Activated naive CD8-positive, alpha-beta T cell treated with anti-CD3 and anti-CD28 coated beads, Interleukin-2, amount 10 ng/mL, durations not matched to agents 7 days and 5 days (primary cell): ENCODE data around the gene CYB561D2. TPM values are rescaled to one million over a fixed set of nuclear protein-coding genes. Genes with fewer than 3 reads are reported as not detected.

Source experiments
- ATAC-seq: fragments of 150-1000 bp; cut with Tn5 transposase; one replicate; pipeline ENCODE4 v1.10.0; 2021; ENCODE audit warnings: low read depth, moderate library complexity
- POLR2A ChIA-PET: fragments of 350-600 bp; sonication (Branson Sonifier 250); formaldehyde crosslinking; loops from one replicate; lab custom pipeline; 2021; ENCODE audit warnings: antibody characterized with exemption; lab: Charles Lee
- DNase-seq: peaks from one replicate; pipeline ENCODE4 v3.0.0; 2021
- H3K27ac Mint-ChIP-seq: one replicate; pipeline ENCODE4 v1.8.0; 2022; ENCODE audit warnings: mild to moderate bottlenecking, mixed read lengths
- H3K27me3 Mint-ChIP-seq: one replicate; pipeline ENCODE4 v1.8.0; 2022; ENCODE audit warnings: mild to moderate bottlenecking, moderate library complexity, mixed read lengths
- H3K36me3 Mint-ChIP-seq: one replicate; pipeline ENCODE4 v1.8.0; 2021; ENCODE audit warnings: mild to moderate bottlenecking, mixed read lengths
- H3K4me1 Mint-ChIP-seq: one replicate; pipeline ENCODE4 v1.8.0; 2021; ENCODE audit warnings: mixed read lengths
- H3K4me3 Mint-ChIP-seq: one replicate; pipeline ENCODE4 v1.8.0; 2022; ENCODE audit warnings: mild to moderate bottlenecking, moderate library complexity, mixed read lengths
- H3K9me3 Mint-ChIP-seq: one replicate; pipeline ENCODE4 v1.8.0; 2021; ENCODE audit warnings: mixed read lengths
- total RNA-seq, 2 experiments: library from RNA; stranded (reverse); gene quantifications; one replicate each; pipeline ENCODE4 v1.2.3, GENCODE V29; 2021

The CYB561D2 gene
- total RNA-seq, 2 experiments from 2014 or later: 35.0 to 38.9 TPM

DNA sequence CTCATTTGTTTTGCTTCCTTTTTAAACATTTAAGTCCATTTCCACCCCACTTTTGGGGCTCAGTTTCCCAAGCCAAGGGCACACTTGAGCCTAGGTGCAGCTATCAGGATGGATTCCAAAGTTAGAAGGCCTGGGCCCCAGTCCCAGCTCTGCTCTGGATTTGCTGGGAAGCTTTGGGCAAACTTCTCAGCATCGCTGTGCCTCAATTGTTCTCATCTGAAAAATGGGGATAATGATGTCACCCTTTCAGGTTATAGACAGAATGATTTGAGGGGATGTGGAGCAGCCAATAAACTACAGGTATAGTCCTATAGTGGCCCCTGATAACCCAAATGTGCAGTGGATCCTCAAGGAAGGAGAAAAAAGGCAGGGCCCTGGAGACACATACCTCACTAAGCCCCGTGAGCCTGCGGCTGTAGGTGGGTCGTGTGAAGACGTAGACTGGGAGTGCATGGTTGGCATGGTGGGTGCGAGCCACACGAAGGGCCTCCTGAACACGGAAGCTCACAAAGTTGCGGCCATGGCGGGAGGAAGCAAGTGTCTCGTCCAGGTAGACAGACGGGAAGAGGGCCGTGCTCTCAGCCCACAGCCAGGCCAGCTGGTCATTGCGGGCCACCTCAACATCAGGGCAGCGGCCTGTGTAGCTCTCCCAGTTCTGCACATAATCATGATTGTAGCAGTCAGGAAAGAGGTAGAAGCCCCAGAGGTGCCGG is 31.3 kb upstream of the CYB561D2 start:
- POLR2A ChIA-PET: interaction anchor here (1.1 kb wide), 1 partner anchor 20 kb away, joined by 3 read pairs; the partner anchor contains the start of genes HYAL3 and NAA80
- DNase-seq (no peak), ATAC-seq (no peak)
- H3K4me1 Mint-ChIP-seq: peaks cover 25% of the 10 kb centered on the region
- peaks cover 6% of the 10 kb centered on the region for H3K36me3 Mint-ChIP-seq
- H3K27me3 Mint-ChIP-seq: no peaks in the 10 kb centered on the region
- no peak overlapping the region for H3K4me3 Mint-ChIP-seq
- H3K9me3 Mint-ChIP-seq: no peaks in the 10 kb centered on the region
- no peak overlapping the region for H3K27ac Mint-ChIP-seq

DNA sequence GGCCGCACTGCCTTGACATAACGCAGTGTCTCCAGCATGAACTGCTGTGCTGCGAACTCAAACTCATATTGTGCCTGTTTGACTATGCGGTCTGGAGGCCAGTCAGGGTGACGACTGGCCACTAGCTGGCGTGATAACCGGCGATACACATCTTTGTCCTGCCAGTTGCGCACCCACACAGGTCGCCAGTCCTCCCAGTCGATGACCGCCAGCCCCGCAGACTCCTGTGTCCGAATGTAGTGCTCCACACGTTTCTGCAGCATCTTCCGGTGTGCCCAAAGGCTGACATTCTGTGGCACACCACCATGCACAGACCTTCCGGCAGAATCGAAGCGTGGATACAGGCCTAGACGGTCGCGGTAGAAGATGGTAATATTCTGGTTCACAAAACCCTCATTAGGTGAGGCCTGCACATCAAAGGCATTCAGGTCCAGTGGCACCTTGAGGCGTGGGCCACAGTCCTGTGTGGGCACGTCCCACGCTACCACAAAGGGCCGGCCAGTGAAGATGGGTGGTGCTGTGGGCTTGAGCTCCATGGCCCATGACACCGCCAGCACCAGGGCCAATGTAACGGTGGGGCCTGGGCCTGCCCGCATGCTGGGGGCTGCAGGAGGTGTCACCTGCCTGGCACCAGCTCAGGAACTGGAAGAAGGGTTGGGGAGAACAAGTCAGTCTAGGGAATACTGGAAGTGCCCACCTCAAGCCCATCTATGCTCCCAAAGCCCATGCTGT is 30.6 kb upstream of the CYB561D2 start:
- no peaks in the 10 kb centered on the region for H3K27me3 Mint-ChIP-seq
- ATAC-seq: no peak
- no peak for DNase-seq
- no peaks in the 10 kb centered on the region for H3K9me3 Mint-ChIP-seq
- peaks cover 28% of the 10 kb centered on the region for H3K4me1 Mint-ChIP-seq
- peaks cover 6% of the 10 kb centered on the region for H3K36me3 Mint-ChIP-seq
- H3K4me3 Mint-ChIP-seq: peak overlapping the region; percentile 90
- POLR2A ChIA-PET: interaction anchor here (1.0 to 3.2 kb wide), 5 partner anchors 17 to 86 kb away, joined by 3 to 26 read pairs (median 3); partner anchors contain the start of genes CYB561D2, HYAL3, NAA80 and NPRL2
- H3K27ac Mint-ChIP-seq: peak overlapping the region; percentile 76

DNA sequence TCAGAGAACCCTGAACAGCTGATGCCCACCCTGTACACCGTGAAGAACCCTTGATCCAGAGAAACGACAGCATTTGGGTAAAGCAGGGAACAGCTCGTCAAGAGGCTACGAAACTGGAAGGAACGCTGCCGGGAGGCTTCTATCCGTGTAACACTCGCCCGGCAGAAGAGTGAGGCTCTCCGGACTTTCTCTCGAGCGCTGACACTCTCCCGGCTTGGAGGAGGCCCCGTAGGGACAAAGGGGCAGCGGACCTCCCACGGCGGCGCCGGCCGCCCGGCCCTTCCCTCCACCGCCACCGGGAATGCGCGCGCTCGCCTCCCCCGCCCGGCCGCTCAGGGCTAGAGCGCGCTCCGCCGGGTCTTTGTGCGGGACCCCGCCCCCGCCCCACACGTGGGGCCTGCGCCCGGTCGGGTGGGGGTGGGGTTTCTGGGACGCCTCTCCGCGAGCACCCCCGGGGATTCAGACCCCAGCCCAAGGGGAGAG is 29.8 kb upstream of the CYB561D2 start:
- POLR2A ChIA-PET: interaction anchor here (1.0 to 3.2 kb wide), 8 partner anchors 17 to 87 kb away, joined by 3 to 26 read pairs (median 3); partner anchors contain the start of genes CYB561D2, HYAL3, NAA80 and NPRL2
- peaks cover 6% of the 10 kb centered on the region for H3K36me3 Mint-ChIP-seq
- H3K27me3 Mint-ChIP-seq: no peaks in the 10 kb centered on the region
- peaks cover 25% of the 10 kb centered on the region for H3K4me1 Mint-ChIP-seq
- DNase-seq: no peak
- peak overlapping the region; percentile 76 for H3K27ac Mint-ChIP-seq
- H3K4me3 Mint-ChIP-seq: peak overlapping the region; percentile 90
- no peaks in the 10 kb centered on the region for H3K9me3 Mint-ChIP-seq
- ATAC-seq: peak; percentile 43

DNA sequence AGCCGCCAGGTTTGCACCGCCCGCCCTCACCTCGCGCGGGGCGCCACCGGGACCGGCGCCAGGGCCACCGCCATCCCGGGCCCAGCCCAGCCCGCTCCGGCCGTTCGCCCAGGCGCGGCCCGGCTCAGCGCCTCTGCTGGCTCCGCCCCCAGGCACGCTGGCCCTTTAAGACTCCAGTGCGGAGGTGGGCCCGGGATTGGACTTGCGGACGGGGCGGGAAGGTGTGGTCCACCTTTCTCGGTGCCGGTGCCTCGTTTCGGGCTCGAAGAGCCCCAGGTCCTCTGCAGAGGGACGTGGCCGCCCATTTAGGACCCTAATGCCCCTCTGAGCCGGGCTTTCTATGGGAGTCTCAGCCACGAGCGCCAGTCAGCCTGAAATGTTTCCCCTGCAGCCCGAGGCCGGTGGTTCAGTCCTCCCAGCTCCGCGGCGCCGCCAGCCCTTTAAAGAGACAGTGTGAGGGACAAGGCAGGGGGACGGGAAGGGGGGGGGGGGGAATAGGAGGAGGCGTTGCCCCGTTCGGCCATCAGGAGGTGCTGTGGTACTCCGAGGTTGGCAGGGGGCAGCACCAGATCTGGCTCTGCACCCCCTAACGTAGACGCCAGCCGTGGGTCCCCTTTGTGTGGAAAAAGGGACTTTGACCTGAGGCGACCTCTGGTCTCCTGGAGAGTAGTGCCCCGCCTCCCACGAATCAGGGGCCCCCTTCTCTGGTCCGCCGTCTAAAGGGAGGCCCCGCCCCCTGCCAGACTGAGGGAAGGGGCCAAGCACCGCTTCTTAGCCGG is 29.1 kb upstream of the CYB561D2 start:
- Mint-ChIP-seq H3K27me3 (no peaks in the 10 kb centered on the region), H3K4me3 (peak overlapping the region; percentile 82)
- ATAC-seq: peak; percentile 75

DNA sequence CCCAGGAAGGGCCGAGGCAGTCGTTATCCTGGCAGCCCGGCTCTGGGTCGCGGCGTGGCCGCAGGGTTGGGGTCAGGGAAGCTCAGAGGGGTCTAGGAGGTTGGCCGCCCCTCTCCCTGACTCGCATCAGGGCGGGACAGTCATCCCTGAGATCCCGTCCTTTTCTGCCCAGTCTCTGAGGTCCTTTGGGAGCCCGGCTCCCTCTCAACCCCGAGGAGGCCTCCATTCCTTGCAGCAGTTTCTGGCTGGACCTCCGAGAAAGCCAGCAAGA is 28.6 kb upstream of the CYB561D2 start:
- Mint-ChIP-seq H3K9me3 (no peaks in the 10 kb centered on the region), H3K4me3 (peak overlapping the region; percentile 82), H3K27me3 (no peaks in the 10 kb centered on the region), H3K36me3 (peaks cover 3% of the 10 kb centered on the region), H3K27ac (no peak overlapping the region), H3K4me1 (peaks cover 22% of the 10 kb centered on the region)
- no peak for DNase-seq
- ATAC-seq: no peak
- POLR2A ChIA-PET: interaction anchor here (0.7 to 3.2 kb wide), 5 partner anchors 16 to 76 kb away, joined by 3 to 26 read pairs (median 3); partner anchors contain the start of genes HYAL3, NAA80, NPRL2 and RASSF1

More for the DNA sequence above, 29.1 kb upstream of the CYB561D2 start:
- POLR2A ChIA-PET: interaction anchor here (0.7 to 3.2 kb wide), 5 partner anchors 16 to 75 kb away, joined by 3 to 26 read pairs (median 3); partner anchors contain the start of genes HYAL3, NAA80, NPRL2 and RASSF1
- H3K36me3 Mint-ChIP-seq: peaks cover 3% of the 10 kb centered on the region
- peak; percentile 91 for DNase-seq
- peak overlapping the region; percentile 93 for H3K27ac Mint-ChIP-seq
- H3K9me3 Mint-ChIP-seq: no peaks in the 10 kb centered on the region
- peaks cover 23% of the 10 kb centered on the region for H3K4me1 Mint-ChIP-seq

DNA sequence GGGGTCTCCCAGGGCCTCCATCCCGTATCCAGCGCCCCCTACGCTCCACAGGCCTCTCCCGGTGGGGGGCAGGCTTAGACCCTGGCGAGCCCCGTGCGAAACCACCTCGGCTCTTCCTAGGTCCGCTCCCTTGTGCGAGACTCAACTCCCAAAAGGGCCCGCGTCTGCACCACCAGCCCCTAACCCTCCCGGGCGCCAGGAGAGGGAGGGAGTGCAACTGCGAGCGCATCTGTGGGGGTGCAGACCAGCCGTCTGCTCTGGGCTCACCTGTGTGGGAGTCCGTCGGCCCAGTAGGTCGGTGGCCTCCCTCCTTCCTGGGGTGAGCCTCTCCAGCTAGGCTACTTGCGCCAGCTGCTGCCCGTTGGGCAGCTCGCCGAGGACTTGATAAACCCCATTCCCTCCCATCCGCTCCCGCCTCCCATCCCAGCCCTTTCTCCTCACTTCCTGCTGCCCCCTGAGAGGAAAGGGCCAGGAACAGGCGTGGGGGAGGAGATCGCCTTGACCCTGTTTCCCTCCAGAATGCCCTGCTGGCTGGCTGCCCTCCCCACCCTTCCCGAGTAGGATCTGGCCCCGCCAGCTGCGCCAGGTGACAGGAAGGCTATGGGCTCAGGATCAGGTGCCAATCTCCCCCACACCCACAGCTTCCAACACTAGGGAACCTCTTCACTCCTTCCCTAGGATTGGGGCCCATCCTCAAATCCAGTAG is 28.1 kb upstream of the CYB561D2 start, which contains the start of gene HYAL2:
HYAL2 (minus strand) TSS at position 360 of the 706 bp plus-strand sequence. CDS start 2,256 bp downstream, outside the sequence.
- DNase-seq: no peak
- POLR2A ChIA-PET: interaction anchor here (0.7 to 3.2 kb wide), 4 partner anchors 15 to 76 kb away, joined by 3 to 26 read pairs (median 6); partner anchors contain the start of genes HYAL3 and NAA80
- no peaks in the 10 kb centered on the region for H3K27me3 Mint-ChIP-seq

DNA sequence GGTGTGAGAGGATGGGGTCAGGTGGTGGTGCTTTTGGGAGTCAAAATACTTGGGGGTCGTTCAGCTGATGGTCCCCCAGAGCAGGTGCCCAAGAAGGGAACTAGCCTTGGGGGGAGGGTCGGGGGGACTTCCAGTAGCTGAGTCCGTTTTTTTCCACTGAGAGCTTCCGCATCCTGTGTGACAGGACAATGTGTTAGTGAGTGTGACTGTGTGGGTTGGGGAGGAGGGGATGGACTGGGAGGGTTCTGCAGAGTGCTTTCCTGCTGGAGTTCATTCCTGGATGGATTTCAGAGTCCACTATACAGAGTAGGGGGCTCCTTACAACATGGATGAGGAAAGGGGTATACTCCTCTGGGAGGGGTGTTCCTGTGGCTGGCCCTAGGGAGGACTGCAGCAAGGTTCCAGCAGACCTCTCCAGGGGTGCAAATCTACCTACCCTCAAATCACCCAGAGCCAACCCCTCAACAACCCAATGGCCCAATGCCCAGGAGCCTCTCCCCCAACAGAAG is 27.5 kb upstream of the CYB561D2 start:
- H3K36me3 Mint-ChIP-seq: peaks cover 3% of the 10 kb centered on the region
- no peak for ATAC-seq
- H3K4me3 Mint-ChIP-seq: no peak overlapping the region
- POLR2A ChIA-PET: interaction anchor here (0.7 to 3.2 kb wide), 2 partner anchors 14 to 48 kb away, joined by 3 to 26 read pairs; no protein-coding TSS in a partner anchor
- peak overlapping the region; percentile 60 for H3K27ac Mint-ChIP-seq
- H3K27me3 Mint-ChIP-seq: no peaks in the 10 kb centered on the region
- H3K9me3 Mint-ChIP-seq: no peaks in the 10 kb centered on the region
- DNase-seq: no peak
- peaks cover 25% of the 10 kb centered on the region for H3K4me1 Mint-ChIP-seq

More for the DNA sequence above, 28.1 kb upstream of the CYB561D2 start, which contains the start of gene HYAL2:
- Mint-ChIP-seq H3K4me3 (peak within 1 kb of the TSS; percentile 82), H3K4me1 (peaks cover 23% of the 10 kb centered on the region), H3K27ac (peak within 1 kb of the TSS; percentile 93), H3K9me3 (no peaks in the 10 kb centered on the region), H3K36me3 (peaks cover 3% of the 10 kb centered on the region)
- ATAC-seq: no peak

DNA sequence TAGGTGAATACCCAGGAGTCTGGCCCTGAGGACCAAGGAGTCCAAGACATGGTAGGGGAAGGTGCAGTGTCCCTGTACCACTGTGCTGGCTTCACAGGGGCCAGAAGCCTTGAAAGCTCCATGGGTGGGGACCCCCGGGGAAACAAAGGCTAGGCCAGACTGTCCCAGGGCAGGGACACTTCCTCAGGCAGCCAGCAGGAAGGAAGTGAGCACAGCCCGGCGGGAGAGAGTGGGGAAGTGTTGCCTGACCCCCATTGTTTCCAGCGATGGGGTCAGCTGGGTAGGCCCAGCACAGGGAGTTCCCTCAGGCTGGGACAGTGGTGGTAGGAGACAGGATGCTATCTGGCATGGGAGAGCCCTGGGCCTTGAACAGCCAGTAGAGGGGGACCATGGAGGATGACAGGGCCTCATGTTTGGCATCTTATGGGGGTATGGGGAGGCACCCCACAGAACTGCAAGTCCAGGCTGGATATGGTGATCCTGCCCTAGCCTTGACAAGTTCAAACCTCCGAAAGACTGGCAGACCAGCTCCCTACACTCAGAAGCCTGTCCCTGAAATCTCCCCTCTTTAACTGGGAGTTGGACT is 27.0 kb upstream of the CYB561D2 start:
- ATAC-seq (no peak), DNase-seq (no peak)
- H3K9me3 Mint-ChIP-seq: no peaks in the 10 kb centered on the region
- peak overlapping the region; percentile 60 for H3K27ac Mint-ChIP-seq
- POLR2A ChIA-PET: interaction anchor here (1.0 to 1.8 kb wide), 4 partner anchors 13 to 31 kb away, joined by 3 to 10 read pairs (median 5); partner anchors contain the start of genes HYAL3, IFRD2, NAA80 and RASSF1
- H3K27me3 Mint-ChIP-seq: no peaks in the 10 kb centered on the region
- H3K4me1 Mint-ChIP-seq: peaks cover 28% of the 10 kb centered on the region
- H3K36me3 Mint-ChIP-seq: peaks cover 3% of the 10 kb centered on the region
- no peak overlapping the region for H3K4me3 Mint-ChIP-seq

DNA sequence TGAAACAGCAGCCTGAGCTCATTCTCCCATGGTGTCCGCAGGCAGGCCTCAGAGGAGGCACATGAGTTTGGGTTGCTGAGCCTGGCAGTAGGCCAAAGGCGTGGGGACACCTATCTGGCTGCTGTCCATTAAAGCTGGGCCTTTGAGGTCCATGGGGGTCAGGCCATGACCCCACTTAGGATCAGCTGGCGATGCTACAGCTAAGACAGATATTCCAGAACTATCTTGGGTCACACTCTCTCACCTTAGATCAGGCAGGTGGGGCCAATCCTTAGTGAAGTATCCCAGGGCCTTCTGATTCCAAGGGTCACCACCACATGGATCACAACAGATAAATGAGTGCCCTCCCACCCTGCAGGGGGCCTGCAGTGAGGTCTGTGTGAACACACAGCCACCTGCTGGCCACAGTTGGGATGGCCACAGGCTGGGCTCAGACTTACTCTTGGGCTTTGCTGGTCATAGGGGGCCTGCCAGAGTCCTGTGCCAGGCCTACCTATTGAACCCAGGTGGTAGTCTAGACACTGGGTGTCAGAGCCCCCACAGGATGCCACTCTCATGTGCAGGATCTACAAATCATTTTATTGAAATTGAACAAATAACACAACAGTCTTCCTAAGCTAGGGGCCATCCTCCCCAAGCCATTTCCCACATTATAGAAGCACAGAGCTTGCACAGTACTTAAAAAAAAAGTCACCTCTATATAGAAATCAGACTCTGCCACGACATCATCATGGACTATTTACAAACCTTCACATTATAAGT is 26.1 kb upstream of the CYB561D2 start:
- POLR2A ChIA-PET: interaction anchor here (0.7 to 1.8 kb wide), 6 partner anchors 9 to 235 kb away, joined by 3 to 10 read pairs (median 4); partner anchors contain the start of genes HYAL3, IFRD2, NAA80 and RASSF1
- H3K27me3 Mint-ChIP-seq: no peaks in the 10 kb centered on the region
- peak overlapping the region; percentile 45 for H3K27ac Mint-ChIP-seq
- peaks cover 24% of the 10 kb centered on the region for H3K4me1 Mint-ChIP-seq
- H3K4me3 Mint-ChIP-seq: no peak overlapping the region
- DNase-seq (peak; percentile 78), ATAC-seq (peak; percentile 20)
- H3K36me3 Mint-ChIP-seq: peaks cover under 1% of the 10 kb centered on the region
- no peaks in the 10 kb centered on the region for H3K9me3 Mint-ChIP-seq

DNA sequence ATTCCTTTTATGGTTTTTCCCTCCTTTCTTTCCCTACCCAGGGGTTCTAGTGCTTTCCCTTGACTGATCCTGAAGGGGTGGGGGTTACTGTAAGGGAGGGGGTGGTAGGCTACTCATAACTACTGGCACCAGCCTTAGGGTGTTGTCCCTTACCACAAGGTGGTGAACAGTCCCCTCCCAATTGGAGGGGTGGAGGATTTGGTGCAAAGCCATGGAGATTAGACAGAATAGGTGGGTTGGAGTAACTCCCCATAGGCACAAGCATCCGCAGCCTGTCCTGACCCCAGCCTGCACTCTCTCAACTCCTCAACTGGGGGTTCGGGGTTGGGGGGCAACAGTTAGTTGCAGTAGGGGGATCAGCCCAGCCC is 25.6 kb upstream of the CYB561D2 start:
- Mint-ChIP-seq H3K4me3 (no peak overlapping the region), H3K9me3 (no peaks in the 10 kb centered on the region), H3K36me3 (peaks cover 5% of the 10 kb centered on the region), H3K4me1 (peaks cover 22% of the 10 kb centered on the region), H3K27me3 (no peaks in the 10 kb centered on the region), H3K27ac (no peak overlapping the region)
- DNase-seq (no peak), ATAC-seq (no peak)
- POLR2A ChIA-PET: interaction anchor here (0.7 to 1.8 kb wide), 4 partner anchors 9 to 236 kb away, joined by 4 to 10 read pairs (median 6); partner anchors contain the start of genes HYAL3 and NAA80
